Hematopoietic multipotent progenitor cell treated with erythropoietin and hydrocortisone succinate and interleukin-3 and kit ligand, for 15 days (in vitro differentiated cells): ENCODE results near the gene ABHD4.
"Not testable (repeated sequence)": the region's sequence is repeated elsewhere in the genome, so short reads cannot be mapped to it uniquely, and the experiment has no call there.

Experiments
- DNase-seq: peaks from one replicate; pipeline ENCODE4 v3.0.0-alpha.2; 2015; ENCODE audit warnings: low spot score

ABHD4 gene

GRCh38 chr14:22598099-22598895 is at the start of gene ABHD4:
Gene ABHD4 (plus strand): TSS chr14:22598300. CDS start chr14:22598307, 7 bp downstream.
- DNase-seq, result peak; percentile 78

GRCh38 chr14:22549324-22549962 is 48.7 kb upstream of the ABHD4 start:
- no peak for DNase-seq

- DNase-seq, result no peak
Measured at GRCh38 chr14:22549981-22550673, 48.0 kb upstream of the ABHD4 start.

- DNase-seq, result no peak
Measured at GRCh38 chr14:22551605-22551997, 46.5 kb upstream of the ABHD4 start.

- no peak for DNase-seq
Measured at GRCh38 chr14:22552001-22552826, 45.9 kb upstream of the ABHD4 start.

- DNase-seq, result no peak
Measured at GRCh38 chr14:22552827-22553076, 45.3 kb upstream of the ABHD4 start.

GRCh38 chr14:22553445-22553844 is 44.7 kb upstream of the ABHD4 start:
- no peak for DNase-seq

- DNase-seq, result not testable (repeated sequence)
Measured at GRCh38 chr14:22553861-22554497, 44.1 kb upstream of the ABHD4 start.

- DNase-seq, result no peak
Measured at GRCh38 chr14:22554498-22555383, 43.4 kb upstream of the ABHD4 start.

- DNase-seq, result no peak
Measured at GRCh38 chr14:22555384-22556011, 42.6 kb upstream of the ABHD4 start.

GRCh38 chr14:22556021-22556989 is 41.8 kb upstream of the ABHD4 start:
- DNase-seq, result no peak

- DNase-seq, result peak; percentile 84
Measured at GRCh38 chr14:22556990-22557623, 41.0 kb upstream of the ABHD4 start.

- no peak for DNase-seq
Measured at GRCh38 chr14:22557846-22558220, 40.3 kb upstream of the ABHD4 start.

GRCh38 chr14:22558221-22558913 is 39.7 kb upstream of the ABHD4 start:
- DNase-seq, result no peak

GRCh38 chr14:22559041-22559440 is 39.1 kb upstream of the ABHD4 start:
- DNase-seq, result no peak

- DNase-seq, result peak; percentile 73
Measured at GRCh38 chr14:22560662-22561365, 37.3 kb upstream of the ABHD4 start.

GRCh38 chr14:22561366-22561660 is 36.8 kb upstream of the ABHD4 start:
- no peak for DNase-seq
